Tibial nerve (tissue), 4 donors: ENCODE results near the gene SLCO3A1. TPM values are rescaled to one million over a fixed set of nuclear protein-coding genes. Genes with fewer than 3 reads are reported as not detected.

Experiments used
- DNase-seq, 2 donors: peaks; one replicate each; pipeline ENCODE4 v3.0.0-alpha.2; 2019; ENCODE audit warnings: low spot score in 2 of 2
- H3K27ac ChIP-seq, 4 donors: fragments of 200-600 bp; sonication (generic) in 3 of 4; one replicate each; pipeline ENCODE4 v1.5.1; 2017 to 2019; ENCODE audit warnings: mild to moderate bottlenecking in 1 of 4
- H3K27me3 ChIP-seq, 2 donors: fragments of 200-600 bp; sonication (generic) in 1 of 2; one replicate each; pipeline versions ENCODE4 v1.5.1 to v1.6.0; 2017 to 2019
- H3K36me3 ChIP-seq, 3 donors: fragments of 200-600 bp; sonication (generic); one replicate each; pipeline ENCODE4 v1.5.1; 2018 to 2019
- H3K4me1 ChIP-seq, 4 donors: fragments of 200-600 bp; sonication (generic) in 3 of 4; one replicate each; pipeline ENCODE4 v1.5.1; 2017 to 2019
- H3K4me3 ChIP-seq, 4 donors: fragments of 200-600 bp; sonication (generic) in 3 of 4; one replicate each; pipeline ENCODE4 v1.5.1; 2017 to 2019; ENCODE audit warnings: mild to moderate bottlenecking in 1 of 4, moderate library complexity in 1 of 4
- H3K9me3 ChIP-seq, 4 donors: fragments of 200-600 bp; sonication (generic) in 3 of 4; one replicate each; pipeline ENCODE4 v1.5.1; 2017 to 2019
- EP300 ChIP-seq, 2 donors: sonication (generic); formaldehyde crosslinking; IDR thresholded peaks; one replicate each; pipeline ENCODE4 v1.6.1; 2017; ENCODE audit warnings: antibody characterized with exemption in 2 of 2, mild to moderate bottlenecking in 1 of 2
- POLR2A ChIP-seq, 2 donors: fragments of 450-650 bp; IDR thresholded peaks; one replicate each; pipeline ENCODE4 v1.6.1; 2017; ENCODE audit warnings: antibody characterized with exemption in 2 of 2, mild to moderate bottlenecking in 2 of 2, moderate library complexity in 2 of 2
- WGBS, 2 donors: methylation state at CpG; one replicate each; pipeline ENCODE4 v1.1.5; 2018; 5-methylcytosine and 5-hydroxymethylcytosine counted together
- total RNA-seq, 4 donors: library from RNA; depleted of rRNA; stranded (reverse); fragments of >200 nt; gene quantifications; one replicate each; pipeline ENCODE4 v1.1.0, GENCODE V29; 2016
- TF ChIP-seq, protein P1 (sequence below), 5 experiments: fragments of 200-600 bp in 3 of 5; fragments of 450-650 bp in 2 of 5; sonication (generic) in 3 of 5; IDR thresholded peaks; one replicate each; pipeline ENCODE4 v1.5.1; 2016 to 2019; ENCODE audit warnings: antibody characterized with exemption in 5 of 5, mild to moderate bottlenecking in 3 of 5, moderate library complexity in 2 of 5

The SLCO3A1 gene
- total RNA-seq, 4 donors from 2014 or later, result 13.8 to 20.2 (median 14.3) TPM

DNA sequence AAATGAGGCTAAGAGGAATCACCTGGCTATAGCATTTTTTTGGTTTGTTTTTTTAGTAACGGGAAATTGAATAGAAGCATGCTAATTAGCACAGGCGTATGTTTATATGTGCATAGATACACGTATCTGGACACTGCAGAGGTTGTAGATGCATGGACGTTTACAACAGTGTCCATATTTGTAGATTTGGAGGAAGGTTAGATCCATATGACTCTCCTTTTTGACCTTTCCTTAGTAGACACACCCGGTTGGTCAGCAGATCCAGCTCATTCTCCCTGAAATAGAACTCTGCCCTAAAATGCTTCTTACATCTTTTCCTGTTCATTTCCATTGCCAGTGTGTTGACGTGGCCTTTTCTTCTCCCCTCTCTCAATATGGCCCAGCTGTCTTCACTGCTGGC is 60.1 kb downstream of the SLCO3A1 start:
- H3K36me3 ChIP-seq, result peaks cover 0 to 14% (median 0%) of the 10 kb centered on the region in 3 donors
- no peaks in the 10 kb centered on the region for H3K9me3 ChIP-seq
- H3K4me1 ChIP-seq, result peaks cover 0 to 17% (median 3%) of the 10 kb centered on the region in 4 donors
- WGBS, 2 donors, result 74 to 79% methylated on average over 6 of the region's 6 CpGs
- no peak overlapping the region for H3K27ac ChIP-seq
- no peak overlapping the region for H3K4me3 ChIP-seq
- TF ChIP-seq POLR2A (IDR thresholded peaks at IDR 0.05) (no peak), EP300 (IDR thresholded peaks at IDR 0.05) (no peak)
- TF ChIP-seq, protein P1, sequence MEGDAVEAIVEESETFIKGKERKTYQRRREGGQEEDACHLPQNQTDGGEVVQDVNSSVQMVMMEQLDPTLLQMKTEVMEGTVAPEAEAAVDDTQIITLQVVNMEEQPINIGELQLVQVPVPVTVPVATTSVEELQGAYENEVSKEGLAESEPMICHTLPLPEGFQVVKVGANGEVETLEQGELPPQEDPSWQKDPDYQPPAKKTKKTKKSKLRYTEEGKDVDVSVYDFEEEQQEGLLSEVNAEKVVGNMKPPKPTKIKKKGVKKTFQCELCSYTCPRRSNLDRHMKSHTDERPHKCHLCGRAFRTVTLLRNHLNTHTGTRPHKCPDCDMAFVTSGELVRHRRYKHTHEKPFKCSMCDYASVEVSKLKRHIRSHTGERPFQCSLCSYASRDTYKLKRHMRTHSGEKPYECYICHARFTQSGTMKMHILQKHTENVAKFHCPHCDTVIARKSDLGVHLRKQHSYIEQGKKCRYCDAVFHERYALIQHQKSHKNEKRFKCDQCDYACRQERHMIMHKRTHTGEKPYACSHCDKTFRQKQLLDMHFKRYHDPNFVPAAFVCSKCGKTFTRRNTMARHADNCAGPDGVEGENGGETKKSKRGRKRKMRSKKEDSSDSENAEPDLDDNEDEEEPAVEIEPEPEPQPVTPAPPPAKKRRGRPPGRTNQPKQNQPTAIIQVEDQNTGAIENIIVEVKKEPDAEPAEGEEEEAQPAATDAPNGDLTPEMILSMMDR (IDR thresholded peaks at IDR 0.05), result no peak
- H3K27me3 ChIP-seq, result no peaks in the 10 kb centered on the region
- DNase-seq, result no peak

DNA sequence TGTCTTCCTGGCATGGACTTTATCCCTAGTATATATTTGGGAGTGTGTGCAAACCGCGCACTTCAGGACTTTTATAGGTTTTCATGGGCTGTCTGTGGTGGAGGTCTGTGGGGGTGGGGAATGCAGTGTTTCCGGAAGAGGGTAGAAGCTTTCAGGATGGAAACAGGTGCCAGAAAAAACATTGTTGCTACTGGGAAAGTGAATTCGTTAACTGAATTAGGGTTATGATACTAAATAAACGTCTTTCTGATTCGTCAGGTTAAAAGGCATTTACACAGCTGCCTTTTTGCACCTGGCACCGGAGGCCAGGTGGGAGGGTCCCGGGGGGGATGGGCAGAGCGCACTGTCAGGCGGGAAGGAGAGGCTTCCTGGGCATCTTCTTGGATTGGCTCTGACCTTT is 62.1 kb downstream of the SLCO3A1 start:
- Histone ChIP-seq H3K36me3 (peaks cover 0 to 14% (median 0%) of the 10 kb centered on the region in 3 donors), H3K9me3 (no peaks in the 10 kb centered on the region), H3K27ac (no peak overlapping the region), H3K4me3 (no peak overlapping the region), H3K27me3 (no peaks in the 10 kb centered on the region), H3K4me1 (peaks cover 0 to 37% (median 3%) of the 10 kb centered on the region in 4 donors)
- 60 to 66% methylated on average over 10 of the region's 10 CpGs for WGBS, 2 donors
- TF ChIP-seq, protein P1 (IDR thresholded peaks at IDR 0.05), result no peak
- no peak for TF ChIP-seq POLR2A (IDR thresholded peaks at IDR 0.05)
- TF ChIP-seq EP300 (IDR thresholded peaks at IDR 0.05), result no peak
- no peak for DNase-seq

DNA sequence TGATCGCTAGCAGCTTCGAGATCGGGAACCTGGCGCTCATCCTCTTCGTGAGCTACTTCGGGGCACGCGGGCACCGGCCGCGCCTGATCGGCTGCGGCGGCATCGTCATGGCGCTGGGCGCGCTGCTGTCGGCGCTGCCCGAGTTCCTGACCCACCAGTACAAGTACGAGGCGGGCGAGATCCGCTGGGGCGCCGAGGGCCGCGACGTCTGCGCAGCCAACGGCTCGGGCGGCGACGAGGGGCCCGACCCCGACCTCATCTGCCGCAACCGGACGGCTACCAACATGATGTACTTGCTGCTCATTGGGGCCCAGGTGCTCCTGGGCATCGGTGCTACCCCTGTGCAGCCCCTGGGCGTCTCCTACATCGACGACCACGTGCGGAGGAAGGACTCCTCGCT is 62.5 kb downstream of the SLCO3A1 start:
- Histone ChIP-seq H3K9me3 (no peaks in the 10 kb centered on the region), H3K4me3 (no peak overlapping the region), H3K27ac (no peak overlapping the region), H3K4me1 (peaks cover 0 to 42% (median 4%) of the 10 kb centered on the region in 4 donors), H3K27me3 (no peaks in the 10 kb centered on the region), H3K36me3 (peaks cover 0 to 14% (median 0%) of the 10 kb centered on the region in 3 donors)
- TF ChIP-seq EP300 (IDR thresholded peaks at IDR 0.05), result no peak
- TF ChIP-seq, protein P1 (IDR thresholded peaks at IDR 0.05), result no peak
- TF ChIP-seq POLR2A (IDR thresholded peaks at IDR 0.05), result no peak
- 97 to 98% methylated on average over 23 to 38 of the region's 48 CpGs for WGBS, 2 donors
- no peak for DNase-seq

DNA sequence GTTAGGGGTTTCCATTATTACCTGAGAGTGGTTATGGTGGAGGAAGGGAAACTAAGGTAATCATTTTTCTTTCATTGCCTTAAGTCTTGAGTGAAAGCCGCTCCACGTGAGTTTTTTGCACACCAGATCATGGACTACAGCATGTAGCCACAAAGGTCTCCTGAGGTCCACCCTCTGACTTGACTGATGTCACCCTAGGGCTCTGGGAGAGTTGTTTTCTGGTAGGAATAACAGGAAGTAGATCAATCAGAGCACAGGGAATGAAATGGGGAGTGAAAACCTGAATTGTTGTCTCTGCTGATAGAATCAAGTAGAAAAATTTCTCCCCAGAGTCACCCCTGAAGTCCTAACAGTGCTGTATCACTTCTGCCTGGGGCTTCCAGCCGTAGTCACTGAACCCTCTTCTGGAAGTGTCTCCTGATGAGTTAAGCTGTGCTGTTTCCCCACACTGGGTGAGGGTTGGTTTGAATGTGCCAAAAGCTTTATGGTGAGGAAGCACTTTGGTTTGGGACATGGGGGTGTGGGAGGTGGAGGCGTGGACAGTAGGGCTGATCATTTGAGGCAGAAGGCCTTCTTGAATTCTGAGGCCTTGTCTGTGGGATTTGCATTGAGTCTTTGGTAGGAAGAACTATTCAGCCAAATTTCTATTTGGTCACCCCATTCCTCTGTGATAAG is 64.3 kb downstream of the SLCO3A1 start:
- H3K27ac ChIP-seq, result no peak overlapping the region
- DNase-seq, result no peak
- TF ChIP-seq POLR2A (IDR thresholded peaks at IDR 0.05) (no peak), EP300 (IDR thresholded peaks at IDR 0.05) (no peak)
- TF ChIP-seq, protein P1 (IDR thresholded peaks at IDR 0.05), result no peak

DNA sequence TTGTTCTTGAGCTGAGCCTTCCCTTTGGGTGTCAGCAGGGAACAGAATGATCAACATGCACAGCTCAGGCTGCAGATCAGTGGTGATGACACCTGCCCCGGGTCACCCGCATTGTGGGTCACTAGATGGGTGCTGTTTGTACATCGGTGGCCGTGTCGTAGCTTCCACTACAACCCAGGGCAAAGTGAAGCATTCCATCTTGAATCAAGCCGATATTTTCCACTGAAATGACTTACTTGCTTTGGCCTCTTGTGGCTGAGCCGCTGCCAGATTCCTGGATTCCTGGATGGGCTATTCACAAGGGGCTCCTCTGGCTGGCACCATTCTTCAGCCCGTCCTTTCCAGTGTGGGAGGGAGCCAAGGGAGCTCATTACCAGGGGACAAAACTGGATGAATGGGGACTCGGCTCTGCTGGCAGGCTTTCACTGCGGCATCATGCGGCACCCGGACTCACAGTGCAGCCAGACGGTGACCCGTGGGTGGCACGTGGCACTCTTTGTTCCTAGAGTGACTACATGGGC is 65.6 kb downstream of the SLCO3A1 start:
- TF ChIP-seq, protein P1 (IDR thresholded peaks at IDR 0.05), result no peak
- peak in 1 of 2 donors; percentile 53 for TF ChIP-seq EP300 (IDR thresholded peaks at IDR 0.05)
- Histone ChIP-seq H3K27ac (peak overlapping the region in 2 of 4 donors; percentile 36 to 74), H3K4me1 (peaks cover 0 to 65% (median 14%) of the 10 kb centered on the region in 4 donors), H3K36me3 (peaks cover 0 to 14% (median 0%) of the 10 kb centered on the region in 3 donors), H3K9me3 (no peaks in the 10 kb centered on the region), H3K27me3 (no peaks in the 10 kb centered on the region), H3K4me3 (no peak overlapping the region)
- WGBS, 2 donors, result 35 to 61% methylated on average over 15 of the region's 15 CpGs
- DNase-seq, result no peak

More for the DNA sequence above, 64.3 kb downstream of the SLCO3A1 start:
- H3K36me3 ChIP-seq, result peaks cover 0 to 14% (median 0%) of the 10 kb centered on the region in 3 donors
- 86 to 88% methylated on average over 4 of the region's 4 CpGs for WGBS, 2 donors
- H3K27me3 ChIP-seq, result no peaks in the 10 kb centered on the region
- H3K4me3 ChIP-seq, result no peak overlapping the region
- H3K4me1 ChIP-seq, result peaks cover 0 to 60% (median 12%) of the 10 kb centered on the region in 4 donors
- no peaks in the 10 kb centered on the region for H3K9me3 ChIP-seq
